Epithelial cell of prostate (primary cell): ENCODE measurements around the gene VWDE.

ENCODE experiments used
- DNase-seq: peaks from one replicate; pipeline ENCODE4 v3.0.0-alpha.2; 2011; ENCODE audit warnings: low read depth, low spot score
- H3K27ac ChIP-seq: fragments of 450-650 bp; 2 replicates; pipeline ENCODE4 v1.5.1; 2017; ENCODE audit warnings: mild to moderate bottlenecking

Gene VWDE

GRCh38 chr7:12296051-12296570 is 107.6 kb downstream of the VWDE start:
- DNase-seq: peak; percentile 3
- H3K27ac ChIP-seq: peak overlapping the region; percentile 47

- no peak overlapping the region for H3K27ac ChIP-seq
- no peak for DNase-seq
Measured at GRCh38 chr7:12294701-12295100, 109.0 kb downstream of the VWDE start.

DNA sequence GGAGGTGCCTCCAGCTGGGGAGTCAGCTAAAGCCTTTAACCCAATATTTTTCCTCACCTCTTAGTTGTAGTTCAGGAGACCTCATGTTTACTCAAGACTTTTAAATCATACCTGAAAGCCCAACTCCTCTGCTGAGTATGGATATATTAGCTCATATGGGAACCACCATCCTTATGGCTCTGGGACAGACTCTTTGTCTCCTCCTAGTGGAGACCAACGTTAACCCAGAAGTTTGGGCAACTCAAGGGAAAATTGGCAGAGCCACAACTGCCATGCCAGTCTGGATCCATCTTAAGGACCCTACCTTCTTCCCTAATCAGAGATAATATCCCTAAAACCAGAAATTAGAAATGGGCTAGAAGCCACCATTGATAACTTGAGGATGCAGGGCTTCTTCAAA is 111.8 kb downstream of the VWDE start:
- DNase-seq: no peak

DNA sequence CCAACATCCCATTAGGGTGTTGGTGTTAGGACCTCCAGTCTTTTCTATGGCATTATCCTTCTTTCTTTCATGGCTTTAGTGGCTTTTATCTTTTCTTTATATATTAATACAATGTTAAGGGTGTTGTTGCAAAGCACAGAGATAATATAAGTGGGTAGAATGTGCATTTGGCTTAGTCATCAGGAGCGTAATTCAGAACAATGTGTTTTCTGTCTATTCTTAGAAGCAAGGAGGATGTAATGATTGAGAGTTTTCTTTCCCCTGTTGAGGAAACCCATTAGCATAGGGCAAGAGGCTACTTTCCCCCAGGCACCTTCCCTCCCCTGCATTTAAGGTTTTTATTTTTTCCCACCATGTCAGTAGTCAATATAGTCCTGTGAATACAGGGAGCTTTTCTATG is 112.9 kb downstream of the VWDE start:
- H3K27ac ChIP-seq: no peak overlapping the region
- DNase-seq: no peak

More for the DNA sequence above, 111.8 kb downstream of the VWDE start:
- no peak overlapping the region for H3K27ac ChIP-seq

DNA sequence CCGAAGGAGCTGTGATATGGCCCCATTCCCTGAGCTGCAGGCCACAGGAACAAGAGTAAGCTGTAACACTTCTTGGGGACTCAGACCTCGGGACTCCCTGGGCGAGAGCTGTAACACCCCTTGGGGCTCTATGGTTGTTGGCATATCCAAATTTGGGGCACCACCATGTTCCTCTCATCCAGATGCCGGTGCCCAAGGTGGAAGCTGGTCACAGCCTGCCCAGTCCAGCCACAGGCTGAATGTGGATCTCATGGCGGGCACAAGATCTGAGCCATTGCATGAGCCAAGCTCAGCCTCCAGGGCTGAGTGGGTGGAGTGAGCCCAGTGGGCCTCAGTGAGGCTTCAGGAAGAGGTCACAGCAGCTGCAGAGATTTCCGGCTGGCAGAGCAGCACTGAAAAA is 113.7 kb downstream of the VWDE start:
- H3K27ac ChIP-seq: no peak overlapping the region
- no peak for DNase-seq

DNA sequence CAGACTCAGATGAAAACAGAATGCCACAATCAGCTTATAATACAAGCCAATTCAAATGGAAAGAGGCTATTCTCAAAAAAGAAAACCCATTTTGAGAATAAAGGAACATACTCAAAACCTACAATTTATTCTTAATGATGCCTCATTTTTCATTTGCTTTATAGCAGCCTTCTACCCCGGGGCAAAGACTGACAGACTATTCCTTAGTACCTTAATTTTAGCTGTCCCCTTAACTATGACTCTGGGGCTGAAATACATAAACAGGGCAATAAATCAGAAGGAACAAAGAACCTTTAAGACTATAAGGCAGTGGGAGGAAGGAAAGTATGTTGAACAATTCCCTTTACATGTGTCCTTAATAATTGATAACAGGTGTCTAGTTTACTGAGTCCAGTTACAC is 115.8 kb downstream of the VWDE start:
- no peak overlapping the region for H3K27ac ChIP-seq

DNA sequence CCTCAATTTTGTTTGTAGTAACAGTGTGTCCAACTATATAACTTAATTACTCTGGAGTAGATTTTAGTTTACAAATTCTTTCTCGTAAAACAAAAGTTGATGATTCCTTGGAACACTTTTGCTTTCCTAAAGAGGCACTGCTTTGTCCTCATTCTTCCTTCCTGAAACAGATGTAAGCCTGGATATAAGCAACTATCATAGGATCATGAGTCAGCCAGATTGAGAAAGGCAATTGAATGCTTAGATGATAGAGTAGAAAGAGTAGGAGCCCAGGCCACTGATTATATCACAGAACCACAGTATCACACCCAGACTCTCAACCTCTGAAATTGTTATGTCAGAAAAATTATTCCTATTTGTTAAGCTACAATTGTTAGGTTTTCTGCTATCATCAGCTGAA is 122.6 kb downstream of the VWDE start:
- H3K27ac ChIP-seq: no peak overlapping the region
- DNase-seq: peak; percentile 29

More for the DNA sequence above, 115.8 kb downstream of the VWDE start:
- DNase-seq: no peak
